OCI-LY1 (cell line): ENCODE data around the gene CD244.
A peak's percentile ranks its signal among the peaks of the same experiment; 100 is the strongest.

Source experiments
- H2AFZ ChIP-seq: fragments of 200-600 bp; sonication (generic), shearing (Covaris generic); 2 replicates; pipeline ENCODE4 v1.6.0; 2014; ENCODE audit warnings: antibody characterized with exemption, mild to moderate bottlenecking, low read length
- H3F3A ChIP-seq: fragments of 200-600 bp; sonication (generic), shearing (Covaris generic); 2 replicates; pipeline ENCODE4 v1.6.0; 2014; ENCODE audit warnings: mild to moderate bottlenecking, antibody characterized with exemption, low read length, moderate library complexity; ENCODE audit not compliant: insufficient read depth
- H3K27ac ChIP-seq: fragments of 200-600 bp; sonication (generic); 2 replicates; pipeline ENCODE4 v1.5.1; 2014; ENCODE audit warnings: low read length, mixed run types, mild to moderate bottlenecking, low read depth; ENCODE audit not compliant: poor library complexity, severe bottlenecking
- H3K27me3 ChIP-seq: fragments of 200-600 bp; sonication (generic); 2 replicates; pipeline ENCODE4 v1.6.0; 2014; ENCODE audit warnings: antibody characterized with exemption, mild to moderate bottlenecking, low read length, moderate library complexity; ENCODE audit not compliant: insufficient read depth
- H3K36me3 ChIP-seq: fragments of 200-600 bp; sonication (generic); 2 replicates; pipeline ENCODE4 v1.6.1; 2014; ENCODE audit warnings: mild to moderate bottlenecking, antibody characterized with exemption, low read length, moderate library complexity, mixed read lengths; ENCODE audit not compliant: insufficient read depth
- H3K4me1 ChIP-seq: fragments of 200-600 bp; sonication (generic); 2 replicates; pipeline ENCODE4 v1.5.1; 2014; ENCODE audit warnings: mild to moderate bottlenecking, low read length, moderate library complexity; ENCODE audit not compliant: insufficient read depth, severe bottlenecking
- H3K4me2 ChIP-seq: fragments of 200-600 bp; sonication (generic), shearing (Covaris generic); 2 replicates; pipeline ENCODE4 v1.6.1; 2014; ENCODE audit warnings: low read length
- H3K4me3 ChIP-seq: fragments of 200-600 bp; sonication (generic); 2 replicates; pipeline ENCODE4 v1.5.1; 2014; ENCODE audit warnings: low read length, low read depth, mild to moderate bottlenecking, mixed read lengths; ENCODE audit not compliant: poor library complexity, severe bottlenecking
- H3K79me2 ChIP-seq: fragments of 200-600 bp; shearing (Covaris generic); 2 replicates; pipeline ENCODE4 v1.6.1; 2016; ENCODE audit warnings: mixed run types, low read length, mixed read lengths; ENCODE audit not compliant: insufficient read depth
- H3K9ac ChIP-seq: fragments of 200-600 bp; sonication (generic), shearing (Covaris generic); 2 replicates; pipeline ENCODE4 v1.6.1; 2014; ENCODE audit warnings: mild to moderate bottlenecking, low read length, mixed read lengths
- H3K9me2 ChIP-seq: fragments of 200-600 bp; sonication (generic), shearing (Covaris generic); 2 replicates; pipeline ENCODE4 v1.6.1; 2014; ENCODE audit warnings: low read depth, mild to moderate bottlenecking, low read length, mixed read lengths
- H3K9me3 ChIP-seq: fragments of 200-600 bp; shearing (Covaris generic); 2 replicates; pipeline ENCODE4 v1.6.1; 2014; ENCODE audit warnings: low read length, mixed read lengths
- H4K20me1 ChIP-seq: fragments of 200-600 bp; sonication (generic), shearing (Covaris generic); 2 replicates; pipeline ENCODE4 v1.6.0; 2016; ENCODE audit warnings: mild to moderate bottlenecking, low read length; ENCODE audit not compliant: insufficient read depth
- CTCF ChIP-seq: fragments of 200-600 bp; sonication (generic), shearing (Covaris generic); IDR thresholded peaks from 2 replicates; pipeline ENCODE4 v1.5.1; 2017; ENCODE audit warnings: mild to moderate bottlenecking, antibody characterized with exemption, low read length, moderate library complexity, mixed read lengths
- EZH2 ChIP-seq: fragments of 200-600 bp; sonication (generic), shearing (Covaris generic); IDR thresholded peaks from 2 replicates; pipeline ENCODE4 v1.8.0; 2017; ENCODE audit warnings: borderline replicate concordance, mixed run types, mild to moderate bottlenecking, antibody characterized with exemption, low read length, moderate library complexity, mixed read lengths

The CD244 gene

GRCh38 chr1:160800142-160800541, 62.5 kb downstream of the CD244 start:
- H3K4me2 ChIP-seq, result peak overlapping the region; percentile 89
- H3K4me3 ChIP-seq, result peak overlapping the region; percentile 64
- H3K27me3 ChIP-seq, result no peaks in the 10 kb centered on the region
- no peaks in the 10 kb centered on the region for H3K9me3 ChIP-seq
- no peak overlapping the region for H3K9ac ChIP-seq
- H3K4me1 ChIP-seq, result peaks cover 63% of the 10 kb centered on the region
- H2AFZ ChIP-seq, result no peak overlapping the region
- H3K9me2 ChIP-seq, result no peaks in the 10 kb centered on the region
- H3K27ac ChIP-seq, result peak overlapping the region; percentile 72
- no peaks in the 10 kb centered on the region for H3F3A ChIP-seq
- no peaks in the 10 kb centered on the region for H4K20me1 ChIP-seq
- H3K36me3 ChIP-seq, result peaks cover 21% of the 10 kb centered on the region
- H3K79me2 ChIP-seq, result peaks cover 3% of the 10 kb centered on the region; the same call in 1 of the 2 replicates
- no peak for TF ChIP-seq CTCF
- no peak for TF ChIP-seq EZH2

- H2AFZ ChIP-seq, result no peak overlapping the region
- peaks cover 21% of the 10 kb centered on the region for H3K36me3 ChIP-seq
- peak overlapping the region; percentile 64 for H3K4me3 ChIP-seq
- H3K79me2 ChIP-seq, result peaks cover 3% of the 10 kb centered on the region; the same call in 1 of the 2 replicates
- H3K9me3 ChIP-seq, result no peaks in the 10 kb centered on the region
- H4K20me1 ChIP-seq, result no peaks in the 10 kb centered on the region
- no peaks in the 10 kb centered on the region for H3K9me2 ChIP-seq
- peak overlapping the region; percentile 89 for H3K4me2 ChIP-seq
- TF ChIP-seq CTCF (no peak), EZH2 (no peak)
- H3K27me3 ChIP-seq, result no peaks in the 10 kb centered on the region
- no peak overlapping the region for H3K9ac ChIP-seq
- H3F3A ChIP-seq, result no peaks in the 10 kb centered on the region
- H3K27ac ChIP-seq, result peak overlapping the region; percentile 72
- H3K4me1 ChIP-seq, result peaks cover 63% of the 10 kb centered on the region
Observed at GRCh38 chr1:160799641-160800040, 63.0 kb downstream of the CD244 start.

- H3K36me3 ChIP-seq, result peaks cover 17% of the 10 kb centered on the region
- TF ChIP-seq EZH2, result no peak
- TF ChIP-seq CTCF, result no peak
- H2AFZ ChIP-seq, result no peak overlapping the region
- peaks cover 63% of the 10 kb centered on the region for H3K4me1 ChIP-seq
- H3K4me3 ChIP-seq, result peak overlapping the region; percentile 64
- no peaks in the 10 kb centered on the region for H3K79me2 ChIP-seq
- H3F3A ChIP-seq, result no peaks in the 10 kb centered on the region
- no peaks in the 10 kb centered on the region for H4K20me1 ChIP-seq
- H3K4me2 ChIP-seq, result peak overlapping the region; percentile 89
- peak overlapping the region; percentile 21; the same call in 1 of the 2 replicates for H3K9ac ChIP-seq
- H3K27ac ChIP-seq, result peak overlapping the region; percentile 72
- H3K27me3 ChIP-seq, result no peaks in the 10 kb centered on the region
- H3K9me2 ChIP-seq, result no peaks in the 10 kb centered on the region
- H3K9me3 ChIP-seq, result no peaks in the 10 kb centered on the region
Observed at GRCh38 chr1:160798439-160798838, 64.2 kb downstream of the CD244 start.
